Measurements from ENCODE around the gene TARM1. TPM values are rescaled to one million over a fixed set of nuclear protein-coding genes. Genes with fewer than 3 reads are reported as not detected.
A peak's percentile ranks its signal among the peaks of the same experiment; 100 is the strongest.

TARM1 gene
- total RNA-seq, 1 donor from 2014 or later: not detected

DNA sequence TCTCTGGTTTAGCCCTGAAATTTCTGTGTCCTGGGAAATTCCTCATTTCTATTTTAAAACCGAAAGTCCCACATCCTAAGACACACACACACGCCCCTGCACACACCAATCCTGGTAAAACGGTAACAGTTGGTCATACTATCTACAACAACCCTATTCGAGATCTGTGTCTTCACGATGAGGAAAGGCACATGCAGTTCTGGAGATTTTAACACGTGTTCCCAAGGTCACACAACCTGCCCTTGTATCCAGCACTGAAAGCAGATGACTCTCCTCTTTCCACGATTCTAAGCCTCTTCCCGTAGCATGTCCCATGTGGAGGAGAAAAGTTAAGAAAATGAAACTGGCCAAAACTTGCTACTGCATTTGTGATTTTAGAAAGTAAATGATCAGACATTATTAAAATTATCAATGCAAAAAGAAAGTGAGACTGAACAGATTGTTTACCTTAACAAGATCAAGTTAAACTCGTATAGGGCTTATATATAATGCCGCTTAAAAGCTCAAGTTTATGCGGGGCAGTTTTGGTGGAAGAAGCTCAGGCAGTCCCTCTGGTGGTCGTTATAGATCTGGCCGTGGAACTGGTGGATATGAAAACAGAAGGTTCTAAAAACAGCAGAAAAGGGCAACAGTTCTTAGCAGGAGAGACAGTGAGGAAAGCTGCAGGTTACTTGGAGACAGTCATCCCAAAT, 50.1 kb downstream of the TARM1 start:
- DNase-seq (ENCODE audit: low spot score): no peak

DNA sequence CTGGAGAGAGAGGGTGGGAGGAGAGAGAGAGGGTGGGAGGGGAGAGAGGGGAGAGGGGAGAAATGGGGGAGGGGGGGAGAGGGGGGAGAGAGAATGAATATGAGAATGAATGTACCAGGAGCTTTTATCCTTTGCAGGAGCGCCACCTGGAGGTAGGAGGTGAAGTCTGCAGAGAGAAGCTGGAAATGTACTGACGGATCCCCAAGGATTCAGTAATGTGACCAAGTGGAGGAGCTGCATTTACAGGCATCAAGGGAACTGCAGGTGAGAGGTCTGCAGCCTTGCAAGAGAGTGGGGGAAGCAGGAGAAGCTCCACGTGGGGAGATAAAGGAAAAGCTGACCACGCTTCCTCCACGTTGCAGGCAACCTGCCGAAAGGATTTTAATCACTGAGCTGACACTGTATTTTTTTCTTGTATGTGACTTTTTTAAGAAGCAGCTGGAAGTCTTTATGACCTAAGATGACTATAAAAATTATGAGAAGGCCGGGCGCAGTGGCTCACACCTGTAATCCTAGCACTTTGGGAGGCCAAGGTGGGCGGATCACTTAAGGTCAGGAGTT, 51.2 kb downstream of the TARM1 start:
- DNase-seq (ENCODE audit: low spot score): peak; percentile 56

DNA sequence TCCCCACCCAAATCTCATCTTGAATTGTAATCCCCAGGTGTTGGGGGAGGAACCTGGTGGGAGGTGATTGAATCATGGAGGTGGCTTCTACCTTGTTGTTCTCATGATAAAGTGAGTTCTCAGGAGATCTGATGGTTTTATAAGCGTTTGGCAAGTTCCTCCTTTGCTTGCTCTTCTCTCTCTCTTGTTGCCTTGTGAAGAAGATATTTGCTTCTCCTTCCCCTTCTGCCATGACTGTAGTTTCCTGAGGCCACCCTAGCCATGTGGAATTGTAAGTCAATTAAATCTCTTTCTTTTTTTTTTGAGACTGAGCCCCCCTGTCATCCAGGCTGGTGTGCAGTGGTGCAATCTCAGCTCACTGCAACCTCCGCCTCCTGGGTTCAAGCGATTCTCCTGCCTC, 51.9 kb downstream of the TARM1 start:
- DNase-seq (ENCODE audit: low spot score): no peak

DNA sequence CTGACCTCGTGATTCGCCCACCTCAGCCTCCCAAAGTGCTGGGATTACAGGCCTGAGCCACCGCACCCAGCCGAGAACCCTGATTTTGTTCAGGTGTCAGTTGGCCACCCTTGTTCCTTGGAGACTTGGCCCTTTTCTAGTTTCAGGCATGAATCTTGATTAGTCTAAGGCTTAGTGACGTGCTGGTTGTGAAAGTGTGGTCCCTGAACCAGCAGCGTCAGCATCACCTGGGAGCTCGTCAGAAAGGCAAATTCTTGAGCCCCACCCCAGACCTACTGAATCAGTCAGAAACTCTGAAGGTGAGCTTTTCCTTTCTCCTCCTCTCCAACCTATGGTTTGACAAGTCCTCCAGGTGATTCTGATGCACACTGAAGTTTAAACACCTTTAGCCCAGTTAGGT, 54.5 kb downstream of the TARM1 start:
- no peak for DNase-seq (ENCODE audit: low spot score)

DNA sequence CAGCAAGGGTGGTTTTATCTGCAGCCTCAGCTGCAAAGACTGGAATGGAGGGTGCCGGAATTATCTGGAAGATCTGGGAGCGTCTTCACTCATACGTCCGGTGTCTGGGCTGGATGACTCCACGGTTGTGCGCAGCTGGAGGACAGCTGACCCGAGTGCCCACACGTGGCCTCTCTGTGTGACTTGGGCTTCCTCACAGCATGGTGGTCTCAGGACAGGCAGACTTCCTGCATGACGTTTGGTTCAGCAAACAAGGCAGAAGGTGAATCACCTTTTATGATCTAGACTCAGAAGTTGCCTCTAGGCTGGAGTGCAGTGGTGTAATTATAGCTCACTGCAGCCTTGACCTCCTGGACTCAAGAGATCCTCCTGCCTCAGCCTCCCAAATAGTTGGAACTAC, 56.5 kb downstream of the TARM1 start:
- DNase-seq (ENCODE audit: low spot score): no peak

DNA sequence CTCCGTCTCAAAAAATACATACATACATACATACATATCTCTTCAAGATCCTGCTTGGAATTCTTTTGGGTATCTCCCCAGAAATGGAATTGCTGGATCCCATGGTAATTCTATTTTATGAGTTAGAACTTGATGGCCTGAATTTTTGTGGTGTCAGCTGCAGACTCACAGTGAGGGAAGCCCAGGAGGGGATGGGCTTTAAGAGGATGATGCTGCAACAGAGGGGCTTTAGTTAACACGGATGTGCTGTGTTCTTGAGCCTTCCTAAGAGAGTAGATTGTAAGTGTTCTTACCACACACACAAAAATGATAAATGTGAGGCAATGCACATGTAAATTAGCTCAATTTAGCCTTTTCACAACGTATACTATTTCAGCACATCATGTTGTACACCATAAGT, 58.0 kb downstream of the TARM1 start:
- DNase-seq (ENCODE audit: low spot score): no peak

DNA sequence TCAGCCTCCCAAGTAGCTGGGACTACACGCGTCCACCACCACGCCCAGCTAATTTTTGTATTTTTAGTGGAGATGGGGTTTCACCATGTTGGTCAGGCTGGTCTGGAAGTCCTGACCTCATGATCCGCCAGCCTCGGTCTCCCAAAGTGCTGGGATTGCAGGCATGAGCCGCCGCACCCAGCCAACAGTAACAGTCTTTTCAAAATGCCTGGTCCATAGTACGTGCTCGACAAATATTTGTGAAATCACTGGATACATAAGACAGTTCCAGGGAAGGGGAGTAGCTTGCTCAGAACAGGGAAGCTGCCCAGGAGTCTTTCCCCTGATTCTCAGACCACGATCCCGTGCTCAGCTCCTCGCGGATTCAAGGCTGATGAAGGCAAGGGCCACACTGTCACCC, 59.2 kb downstream of the TARM1 start:
- DNase-seq (ENCODE audit: low spot score): no peak

DNA sequence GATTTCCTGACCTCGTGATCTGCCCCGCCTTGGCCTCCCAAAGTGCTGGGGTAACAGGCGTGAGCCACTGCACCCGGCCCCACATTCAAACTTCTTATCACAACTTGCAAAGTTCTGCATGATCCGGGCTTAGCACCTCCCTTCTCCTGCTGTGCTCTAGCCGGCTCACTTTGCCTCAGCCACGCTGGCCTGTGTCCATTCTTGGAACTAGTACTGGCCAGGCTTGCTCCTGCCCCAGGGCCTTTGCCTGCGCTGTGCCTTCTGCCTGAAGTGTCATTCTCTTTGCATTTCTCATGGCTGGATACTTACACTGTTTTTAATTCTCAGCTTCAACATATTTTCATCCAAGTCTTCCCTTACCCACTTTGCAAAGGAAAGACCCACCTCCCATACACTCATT, 59.8 kb downstream of the TARM1 start:
- no peak for DNase-seq (ENCODE audit: low spot score)

Other genes with a start within 250 kb of the TARM1 start
- 125 TPM for gene MYADM, start 213.5 kb downstream of the TARM1 start, total RNA-seq
- 0.09 TPM for gene PRKCG, start 199.2 kb downstream of the TARM1 start, total RNA-seq
- not detected for gene CACNG7, start 172.1 kb downstream of the TARM1 start, total RNA-seq
- gene CACNG8, start 118.4 kb downstream of the TARM1 start, total RNA-seq: 0.12 TPM
- not detected for gene CACNG6, start 89.7 kb downstream of the TARM1 start, total RNA-seq
- gene VSTM1, start 17.5 kb downstream of the TARM1 start, total RNA-seq: not detected
- 3.9 TPM for gene OSCAR, start 19.4 kb upstream of the TARM1 start, total RNA-seq
- 177 TPM for gene NDUFA3, start 21.5 kb upstream of the TARM1 start, total RNA-seq
- 23.2 TPM for gene TFPT, start 34.3 kb upstream of the TARM1 start, total RNA-seq
- gene PRPF31, start 34.4 kb upstream of the TARM1 start, total RNA-seq: 47.1 TPM
- 54.2 TPM for gene CNOT3, start 56.4 kb upstream of the TARM1 start, total RNA-seq
- gene LENG1, start 78.4 kb upstream of the TARM1 start, total RNA-seq: 12.7 TPM
- 198 TPM for gene TMC4, start 91.8 kb upstream of the TARM1 start, total RNA-seq
- 263 TPM for gene MBOAT7, start 108.2 kb upstream of the TARM1 start, total RNA-seq
- gene TSEN34, start 109.9 kb upstream of the TARM1 start, total RNA-seq: 62.6 TPM
- gene RPS9, start 119.5 kb upstream of the TARM1 start, total RNA-seq: 1,008 TPM
- 3.1 TPM for gene LILRB3, start 141.6 kb upstream of the TARM1 start, total RNA-seq
- gene LILRA6, start 161.4 kb upstream of the TARM1 start, total RNA-seq: 0.95 TPM
- gene LILRB5, start 175.9 kb upstream of the TARM1 start, total RNA-seq: 6.5 TPM
- 3.3 TPM for gene LILRB2, start 199.7 kb upstream of the TARM1 start, total RNA-seq
- 1.1 TPM for gene LILRA5, start 231.8 kb upstream of the TARM1 start, total RNA-seq

Data from mucosa of gallbladder (tissue), 1 donor.